Measurements from ENCODE around the gene DENND6B. TPM values are rescaled to one million over a fixed set of nuclear protein-coding genes. Genes with fewer than 3 reads are reported as not detected.
"Not testable (repeated sequence)": the region's sequence is repeated elsewhere in the genome, so short reads cannot be mapped to it uniquely, and the experiment has no call there.

Gene DENND6B, protein sequence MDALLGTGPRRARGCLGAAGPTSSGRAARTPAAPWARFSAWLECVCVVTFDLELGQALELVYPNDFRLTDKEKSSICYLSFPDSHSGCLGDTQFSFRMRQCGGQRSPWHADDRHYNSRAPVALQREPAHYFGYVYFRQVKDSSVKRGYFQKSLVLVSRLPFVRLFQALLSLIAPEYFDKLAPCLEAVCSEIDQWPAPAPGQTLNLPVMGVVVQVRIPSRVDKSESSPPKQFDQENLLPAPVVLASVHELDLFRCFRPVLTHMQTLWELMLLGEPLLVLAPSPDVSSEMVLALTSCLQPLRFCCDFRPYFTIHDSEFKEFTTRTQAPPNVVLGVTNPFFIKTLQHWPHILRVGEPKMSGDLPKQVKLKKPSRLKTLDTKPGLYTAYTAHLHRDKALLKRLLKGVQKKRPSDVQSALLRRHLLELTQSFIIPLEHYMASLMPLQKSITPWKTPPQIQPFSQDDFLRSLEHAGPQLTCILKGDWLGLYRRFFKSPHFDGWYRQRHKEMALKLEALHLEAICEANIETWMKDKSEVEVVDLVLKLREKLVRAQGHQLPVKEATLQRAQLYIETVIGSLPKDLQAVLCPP
- polyA plus RNA-seq (ENCODE audit: insufficient read depth in 1 of 5, insufficient read length in 5 of 5, low replicate concordance in 1 of 5) = 10 to 100 TPM in 4 of 5 donors, 1 to 10 TPM in 1; 9.3 to 18.0 (median 13.5) TPM
- long read RNA-seq, donor 1, full-length matches to known transcripts = 4 of 4 reads
- long read RNA-seq, donor 1, partial matches to known transcripts = 0 of 4 reads
- long read RNA-seq, donor 1, other reads (novel, unspliced or antisense) = 0 of 4 reads
- long read RNA-seq, donor 2, full-length matches to known transcripts = 2 of 2 reads
- long read RNA-seq, donor 2, partial matches to known transcripts = 0 of 2 reads
- long read RNA-seq, donor 2, other reads (novel, unspliced or antisense) = 0 of 2 reads
- long read RNA-seq, donor 3 = 0 reads
- long read RNA-seq, donor 4 = 0 reads
- long read RNA-seq, donor 5 = 0 reads
- long read RNA-seq, donor 6, full-length matches to known transcripts = 1 of 1 reads
- long read RNA-seq, donor 6, partial matches to known transcripts = 0 of 1 reads
- long read RNA-seq, donor 6, other reads (novel, unspliced or antisense) = 0 of 1 reads
- long read RNA-seq, donor 7, full-length matches to known transcripts = 1 of 1 reads
- long read RNA-seq, donor 7, partial matches to known transcripts = 0 of 1 reads
- long read RNA-seq, donor 7, other reads (novel, unspliced or antisense) = 0 of 1 reads
- long read RNA-seq, donor 8 = 0 reads

- DNase-seq = peak; percentile 85 to 86
Measured at GRCh38 chr22:50326956-50327710, at the start of gene DENND6B. TSS of gene DENND6B (minus strand) at chr22:50327012. CDS start at chr22:50326988, 24 bp downstream.

- DNase-seq = no peak
Measured at GRCh38 chr22:50376085-50376651, 49.4 kb upstream of the DENND6B start.

GRCh38 chr22:50371101-50371648 lies 44.4 kb upstream of the DENND6B start:
- DNase-seq = no peak

- no peak for DNase-seq
Measured at GRCh38 chr22:50367778-50368500, 41.1 kb upstream of the DENND6B start.

DNA sequence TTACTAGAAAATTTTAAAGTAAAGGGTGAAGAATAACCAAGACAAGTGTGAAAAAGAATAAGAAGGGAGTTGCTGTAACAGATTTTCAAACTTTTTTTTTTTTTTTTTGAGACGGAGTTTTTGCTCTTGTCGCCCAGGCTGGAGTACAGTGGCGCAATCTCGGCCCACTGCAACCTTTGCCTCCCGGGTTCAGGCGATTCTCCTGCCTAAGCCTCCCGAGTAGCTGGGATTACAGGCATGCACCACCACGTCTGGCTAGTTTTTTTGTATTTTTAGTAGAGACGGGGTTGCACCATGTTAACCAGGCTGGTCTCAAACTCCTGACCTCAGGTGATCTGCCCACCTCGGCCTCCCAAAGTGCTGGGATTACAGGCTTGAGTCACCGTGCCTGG lies 37.0 kb upstream of the DENND6B start:
- not testable (repeated sequence) for DNase-seq

- no peak for DNase-seq
Measured at GRCh38 chr22:50363166-50363802, 36.5 kb upstream of the DENND6B start.

DNA sequence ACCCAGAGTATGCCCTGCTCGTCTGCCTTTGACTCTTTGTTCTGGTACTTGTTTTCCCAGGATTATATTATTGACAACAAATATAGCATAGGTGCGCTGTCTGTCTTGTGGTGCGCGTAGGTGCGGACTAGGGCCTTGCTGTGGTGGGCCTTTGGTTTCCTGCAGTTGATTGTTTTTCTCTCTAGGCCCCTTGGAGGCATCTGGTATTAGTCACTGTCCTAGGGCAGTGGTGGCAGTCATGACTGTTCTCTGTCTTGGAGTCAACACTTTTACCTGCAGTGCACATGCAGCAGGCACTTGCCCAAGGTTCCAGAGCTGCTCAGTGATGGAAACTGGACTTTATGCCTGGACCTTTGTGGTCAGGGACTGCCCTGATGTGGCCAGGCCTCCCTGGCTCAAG lies 34.9 kb upstream of the DENND6B start:
- DNase-seq = no peak

DNA sequence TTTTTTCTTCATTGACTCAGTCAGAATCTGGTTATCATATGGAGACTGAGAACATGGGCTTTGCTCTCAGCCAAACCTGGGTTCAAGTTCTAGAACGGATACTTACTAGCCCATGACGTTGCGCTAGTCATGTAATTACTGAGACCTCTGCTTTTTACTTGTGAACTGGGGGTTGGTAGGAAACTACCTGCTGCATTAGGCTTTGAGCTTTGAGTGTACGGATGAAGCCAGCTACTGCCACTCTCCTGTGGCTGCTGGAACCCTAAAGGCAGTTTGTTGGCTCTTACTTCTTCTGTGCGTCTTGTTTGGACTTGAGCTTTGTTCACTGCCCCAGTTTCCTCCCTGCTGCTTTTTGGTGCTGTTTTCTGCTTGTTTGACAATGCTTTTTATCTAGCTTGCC lies 34.4 kb upstream of the DENND6B start:
- DNase-seq = no peak

- no peak for DNase-seq
Measured at GRCh38 chr22:50360578-50360977, 33.8 kb upstream of the DENND6B start.

DNA sequence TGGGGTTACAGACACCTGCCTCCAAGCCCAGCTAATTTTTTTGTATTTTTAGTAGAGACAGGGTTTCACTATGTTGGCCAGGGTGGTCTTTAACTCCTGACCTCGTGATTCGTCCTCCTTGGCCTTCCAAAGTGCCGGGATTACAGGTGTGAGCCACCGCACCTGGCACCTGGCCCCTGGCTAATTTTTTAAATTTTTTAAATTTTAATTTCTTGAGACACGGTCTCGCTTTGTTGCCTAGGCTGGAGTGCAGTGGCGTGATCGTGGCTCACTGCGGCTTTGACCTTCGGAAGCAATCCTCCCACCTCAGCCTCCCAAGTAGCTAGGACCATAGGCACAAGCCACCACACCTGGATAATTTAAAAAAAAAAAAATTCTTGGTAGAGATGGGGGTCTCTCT lies 30.9 kb upstream of the DENND6B start:
- no peak for DNase-seq

GRCh38 chr22:50357222-50357621 lies 30.4 kb upstream of the DENND6B start:
- no peak for DNase-seq

GRCh38 chr22:50356186-50356585 lies 29.4 kb upstream of the DENND6B start:
- no peak for DNase-seq

- no peak for DNase-seq
Measured at GRCh38 chr22:50348058-50348457, 21.2 kb upstream of the DENND6B start.

GRCh38 chr22:50347157-50347556 lies 20.3 kb upstream of the DENND6B start:
- no peak for DNase-seq

- DNase-seq = no peak
Measured at GRCh38 chr22:50346470-50346869, 19.7 kb upstream of the DENND6B start.

DNA sequence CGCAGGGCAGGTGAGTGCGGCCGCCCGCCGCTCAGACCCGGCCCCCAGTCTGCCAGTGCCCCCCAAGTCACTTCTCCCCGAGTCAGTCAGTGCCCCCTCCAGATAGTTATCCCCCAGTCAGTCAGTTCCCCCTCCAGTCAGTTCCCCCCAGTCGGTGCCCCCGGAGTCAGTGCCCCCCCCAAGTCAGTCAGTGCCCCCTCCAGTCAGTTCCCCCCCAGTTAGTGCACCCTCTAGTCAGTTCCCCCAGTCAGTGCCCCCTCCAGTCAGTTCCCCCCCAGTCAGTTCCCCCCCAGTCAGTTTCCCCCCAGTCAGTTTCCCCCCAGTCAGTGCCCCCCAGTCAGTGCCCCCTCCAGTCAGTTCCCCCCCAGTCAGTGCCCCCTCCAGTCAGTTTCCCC lies 16.7 kb upstream of the DENND6B start:
- no peak for DNase-seq

- peak; percentile 53 to 62 for DNase-seq
Measured at GRCh38 chr22:50342651-50343540, 16.1 kb upstream of the DENND6B start, which contains the start of gene PPP6R2. TSS of gene PPP6R2 (plus strand) at chr22:50343327. CDS start at chr22:50393909, 50,582 bp downstream.

Measured in right lung (tissue), 10 donors.